HEK293T (cell line): ENCODE results near the gene GABRA1.

Source experiments
- BHLHE40 ChIP-seq: fragments of 450-650 bp; IDR thresholded peaks from 2 replicates; pipeline ENCODE4 v1.6.1; 2016; ENCODE audit warnings: mild to moderate bottlenecking, moderate library complexity, borderline replicate concordance
- ELF4 ChIP-seq: fragments of 450-650 bp; IDR thresholded peaks from 2 replicates; pipeline ENCODE4 v1.6.1; 2017; ENCODE audit warnings: antibody characterized with exemption
- FOXK2 ChIP-seq: fragments of 450-650 bp; IDR thresholded peaks from 2 replicates; pipeline ENCODE4 v1.6.1; 2016; ENCODE audit warnings: mild to moderate bottlenecking
- FOXM1 ChIP-seq: fragments of 450-650 bp; IDR thresholded peaks from 2 replicates; pipeline ENCODE4 v1.6.1; 2017; ENCODE audit warnings: mild to moderate bottlenecking, borderline replicate concordance
- HDGF ChIP-seq: fragments of 450-650 bp; IDR thresholded peaks from 2 replicates; pipeline ENCODE4 v1.6.1; 2017; ENCODE audit warnings: antibody characterized with exemption, borderline replicate concordance
- LEF1 ChIP-seq: fragments of 450-650 bp; IDR thresholded peaks from 2 replicates; pipeline ENCODE4 v1.6.1; 2017; ENCODE audit warnings: mild to moderate bottlenecking, borderline replicate concordance
- NFRKB ChIP-seq: fragments of 450-650 bp; IDR thresholded peaks from 2 replicates; pipeline ENCODE4 v1.6.1; 2016; ENCODE audit warnings: mild to moderate bottlenecking, moderate library complexity
- SUZ12 ChIP-seq: fragments of 450-650 bp; IDR thresholded peaks from 2 replicates; pipeline ENCODE4 v1.6.1; 2016; ENCODE audit warnings: mild to moderate bottlenecking
- TARDBP ChIP-seq: fragments of 450-650 bp; IDR thresholded peaks from 2 replicates; pipeline ENCODE4 v1.6.1; 2016
- ZNF384 ChIP-seq: fragments of 450-650 bp; IDR thresholded peaks from 2 replicates; pipeline ENCODE4 v1.6.1; 2016

- TF ChIP-seq SUZ12 (no peak), TARDBP (no peak), NFRKB (no peak), ZNF384 (no peak), LEF1 (no peak), HDGF (no peak), BHLHE40 (no peak), ELF4 (no peak), FOXM1 (no peak), FOXK2 (no peak)
Measured at GRCh38 chr5:161847941-161848391, at the start of gene GABRA1.
